Sigmoid colon (tissue), 4 donors: Measurements from ENCODE around the gene MAPKAP1.

ENCODE experiments used
- POLR2AphosphoS5 ChIP-seq, 4 donors: sonication (generic); formaldehyde crosslinking; IDR thresholded peaks; one replicate each; pipeline ENCODE4 v1.6.1; 2017; ENCODE audit warnings: antibody characterized with exemption in 4 of 4
- TF ChIP-seq, protein P1 (sequence below), 4 experiments: fragments of 450-650 bp in 3 of 4; fragments of 200-600 bp in 1 of 4; IDR thresholded peaks; one replicate each; pipeline ENCODE4 v1.5.1; 2016 to 2019; ENCODE audit warnings: antibody characterized with exemption in 4 of 4, mild to moderate bottlenecking in 3 of 4, moderate library complexity in 2 of 4

GRCh38 chr9:125513303-125513667, 193.7 kb downstream of the MAPKAP1 start:
- TF ChIP-seq POLR2AphosphoS5 (IDR thresholded peaks at IDR 0.05): no peak
- TF ChIP-seq, protein P1, sequence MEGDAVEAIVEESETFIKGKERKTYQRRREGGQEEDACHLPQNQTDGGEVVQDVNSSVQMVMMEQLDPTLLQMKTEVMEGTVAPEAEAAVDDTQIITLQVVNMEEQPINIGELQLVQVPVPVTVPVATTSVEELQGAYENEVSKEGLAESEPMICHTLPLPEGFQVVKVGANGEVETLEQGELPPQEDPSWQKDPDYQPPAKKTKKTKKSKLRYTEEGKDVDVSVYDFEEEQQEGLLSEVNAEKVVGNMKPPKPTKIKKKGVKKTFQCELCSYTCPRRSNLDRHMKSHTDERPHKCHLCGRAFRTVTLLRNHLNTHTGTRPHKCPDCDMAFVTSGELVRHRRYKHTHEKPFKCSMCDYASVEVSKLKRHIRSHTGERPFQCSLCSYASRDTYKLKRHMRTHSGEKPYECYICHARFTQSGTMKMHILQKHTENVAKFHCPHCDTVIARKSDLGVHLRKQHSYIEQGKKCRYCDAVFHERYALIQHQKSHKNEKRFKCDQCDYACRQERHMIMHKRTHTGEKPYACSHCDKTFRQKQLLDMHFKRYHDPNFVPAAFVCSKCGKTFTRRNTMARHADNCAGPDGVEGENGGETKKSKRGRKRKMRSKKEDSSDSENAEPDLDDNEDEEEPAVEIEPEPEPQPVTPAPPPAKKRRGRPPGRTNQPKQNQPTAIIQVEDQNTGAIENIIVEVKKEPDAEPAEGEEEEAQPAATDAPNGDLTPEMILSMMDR (IDR thresholded peaks at IDR 0.05): no peak
